ENCODE data around the gene PPP1R14C. TPM values are rescaled to one million over a fixed set of nuclear protein-coding genes. Genes with fewer than 3 reads are reported as not detected.

PPP1R14C gene
- total RNA-seq, 8 experiments from 2014 or later: 6.5 to 66.6 (median 13.8) TPM

DNA sequence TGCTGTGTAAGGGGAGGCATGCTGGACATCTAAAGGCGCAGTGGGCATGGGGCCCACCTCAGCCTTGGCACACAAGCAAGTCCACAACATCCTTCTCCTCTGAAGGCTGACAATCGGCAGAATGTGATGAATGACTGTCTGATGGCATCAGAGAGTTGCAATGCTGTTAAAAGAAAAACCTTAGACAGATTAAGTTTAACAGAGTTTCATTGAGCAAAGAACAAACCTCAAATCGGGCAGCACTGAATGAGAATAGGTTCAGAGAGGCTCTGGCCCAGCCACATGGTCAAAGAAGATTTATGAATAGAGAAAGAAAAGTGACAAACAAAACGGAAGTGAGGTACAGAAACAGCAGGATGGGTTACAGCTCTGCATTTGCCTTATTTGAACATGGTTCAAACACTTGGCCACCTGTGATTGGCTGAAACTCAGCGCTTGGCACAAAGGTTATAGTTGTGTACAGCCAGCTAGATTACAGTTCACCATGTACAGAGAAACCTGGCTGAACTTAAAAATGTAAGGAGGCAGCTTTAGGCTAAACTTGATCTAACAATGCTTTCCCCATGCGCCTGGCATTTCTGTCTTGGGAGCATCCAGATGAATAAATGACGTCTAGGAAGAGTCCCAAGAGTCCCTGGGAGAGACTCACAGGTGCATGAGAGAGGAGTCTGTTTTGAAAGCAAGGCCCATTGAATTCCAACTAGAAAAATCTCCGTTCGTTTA is 127.6 kb downstream of the PPP1R14C start:
- in situ Hi-C loops (cut with MboI; ENCODE audit: low pct_unique_long_range_greater_than_20kb in 2 of 9, low sequenced_read_pairs in 9 of 9, unreplicated experiment in 9 of 9): no loop called here
- Histone ChIP-seq H3K27ac (no peak overlapping the region), H3K4me1 (replicated peaks in 1 of 2) (peaks cover 40 to 47% of the 10 kb centered on the region in 2 donors), H3K4me3 (no peak overlapping the region)
- ATAC-seq (replicated peaks in 6 of 8): no peak
- 60 to 96% (median 84%) methylated on average over 1 to 9 of the region's 9 CpGs for WGBS, 10 experiments

- in situ Hi-C loops (cut with MboI; ENCODE audit: low pct_unique_long_range_greater_than_20kb in 2 of 9, low sequenced_read_pairs in 9 of 9, unreplicated experiment in 9 of 9): no loop called here
- H3K4me3 ChIP-seq: no peak overlapping the region
- no peak for ATAC-seq (replicated peaks in 6 of 8)
- H3K4me1 ChIP-seq (replicated peaks in 1 of 2): peaks cover 42 to 49% of the 10 kb centered on the region in 2 donors
- no peak overlapping the region for H3K27ac ChIP-seq
- WGBS, 10 experiments: 88 to 100% (median 100%) methylated on average over 1 of the region's 1 CpG; no CpG with 5 or more reads in 6 of the 10 experiments
Measured at GRCh38 chr6:150271172-150271500, 128.3 kb downstream of the PPP1R14C start.

DNA sequence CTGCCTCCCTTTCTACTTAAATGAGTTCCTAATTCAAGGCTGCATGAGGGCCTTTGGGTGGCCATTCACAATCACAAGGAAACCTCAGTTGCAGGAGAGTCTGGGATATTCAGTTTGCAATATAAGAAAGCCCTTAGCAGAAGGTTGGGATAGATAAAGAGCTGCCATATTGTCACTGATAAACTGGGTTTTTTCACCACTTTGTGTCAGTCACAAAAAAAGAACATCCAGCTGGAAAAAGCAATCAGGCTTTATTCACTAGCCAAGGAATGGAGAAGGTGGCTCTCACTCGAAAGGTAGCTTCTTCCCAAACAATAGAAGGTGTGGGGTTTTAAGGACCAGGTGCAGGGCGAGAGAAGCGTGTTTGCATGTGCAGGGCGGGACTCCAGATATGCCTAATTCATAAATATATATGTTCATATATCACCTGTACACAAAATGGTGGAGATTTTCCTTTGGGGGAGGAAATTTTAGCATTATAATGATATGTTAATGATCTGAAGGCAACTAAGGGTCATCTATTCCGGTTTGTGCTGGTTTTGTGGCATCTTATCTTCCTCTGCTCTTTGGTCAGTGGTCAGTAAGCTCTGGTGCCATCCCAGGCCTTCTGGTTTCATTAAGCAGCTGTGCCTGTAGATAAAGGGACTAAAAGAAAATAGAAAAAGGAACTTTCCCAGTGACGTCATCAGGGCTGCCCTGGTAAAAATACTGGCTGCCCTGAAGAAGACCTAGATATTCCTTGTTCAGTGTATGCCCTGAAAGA is 128.8 kb downstream of the PPP1R14C start:
- 31 to 100% (median 84%) methylated on average over 1 to 6 of the region's 6 CpGs; no CpG with 5 or more reads in 1 of the 10 experiments for WGBS, 10 experiments
- in situ Hi-C loops (cut with MboI; ENCODE audit: low pct_unique_long_range_greater_than_20kb in 2 of 9, low sequenced_read_pairs in 9 of 9, unreplicated experiment in 9 of 9): no loop called here
- Histone ChIP-seq H3K4me3 (no peak overlapping the region), H3K4me1 (replicated peaks in 1 of 2) (peaks cover 47 to 54% of the 10 kb centered on the region in 2 donors), H3K27ac (no peak overlapping the region)
- no peak for ATAC-seq (replicated peaks in 6 of 8)

DNA sequence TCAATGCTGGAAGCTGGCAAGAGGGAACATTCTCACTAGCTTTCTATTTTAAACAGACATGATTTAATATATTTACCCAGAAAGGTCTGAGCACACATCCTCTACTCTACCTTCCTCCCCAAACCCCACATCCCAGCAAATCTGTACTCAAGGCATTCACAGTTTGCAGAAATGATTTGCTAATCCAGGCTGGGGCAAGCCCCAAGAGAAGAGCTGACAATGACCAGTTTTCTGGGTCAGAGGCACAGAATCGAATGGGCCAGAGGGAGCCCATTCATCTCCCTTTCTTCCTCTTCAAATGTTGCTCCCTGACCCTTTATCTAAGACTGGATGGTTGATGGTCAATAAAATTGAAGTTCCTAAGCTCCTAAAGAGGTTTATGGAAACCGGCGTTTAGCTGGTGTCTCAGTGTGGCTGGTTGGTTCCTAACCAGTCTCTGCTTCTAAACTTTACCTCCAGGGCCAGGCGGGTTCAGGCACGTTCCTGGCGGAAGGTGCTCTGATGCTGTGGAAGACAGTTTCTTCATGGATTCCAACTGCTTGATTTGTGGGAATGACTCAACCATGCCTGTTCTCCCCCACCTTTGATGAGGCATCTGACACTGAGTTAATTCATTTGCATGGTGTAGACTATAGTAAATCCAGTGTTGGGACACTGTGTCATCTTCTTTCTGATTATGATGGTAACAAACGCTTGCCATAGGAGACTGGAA is 129.6 kb downstream of the PPP1R14C start:
- in situ Hi-C loops (cut with MboI; ENCODE audit: low pct_unique_long_range_greater_than_20kb in 2 of 9, low sequenced_read_pairs in 9 of 9, unreplicated experiment in 9 of 9): no loop called here
- ATAC-seq (replicated peaks in 6 of 8): peak in 2 of 8 experiments; percentile 2 to 17
- 20 to 100% (median 71%) methylated on average over 1 to 7 of the region's 7 CpGs; no CpG with 5 or more reads in 3 of the 10 experiments for WGBS, 10 experiments
- peaks cover 54 to 62% of the 10 kb centered on the region in 2 donors for H3K4me1 ChIP-seq (replicated peaks in 1 of 2)
- H3K27ac ChIP-seq: no peak overlapping the region
- no peak overlapping the region for H3K4me3 ChIP-seq

DNA sequence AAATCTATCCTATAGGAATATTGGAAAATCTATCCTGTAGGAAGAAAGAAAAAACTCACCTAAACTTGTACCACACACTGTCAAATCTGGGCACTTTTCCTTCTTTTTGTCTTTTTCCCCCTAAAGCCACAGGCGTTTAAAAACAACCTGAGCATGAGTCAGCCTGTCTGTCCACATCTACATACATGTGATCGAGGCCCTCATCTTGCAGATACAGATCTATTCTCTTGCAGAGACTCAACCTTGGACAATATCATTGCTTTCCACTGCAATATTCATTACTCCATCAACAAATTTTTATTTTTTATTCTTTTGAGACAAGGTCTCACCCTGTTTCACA is 130.1 kb downstream of the PPP1R14C start:
- ATAC-seq (replicated peaks in 6 of 8): peak in 2 of 8 experiments; percentile 5 to 18
- Histone ChIP-seq H3K4me1 (replicated peaks in 1 of 2) (peaks cover 60 to 67% of the 10 kb centered on the region in 2 donors), H3K4me3 (no peak overlapping the region), H3K27ac (peak overlapping the region; percentile 8 to 68)
- in situ Hi-C loops (cut with MboI; ENCODE audit: low pct_unique_long_range_greater_than_20kb in 2 of 9, low sequenced_read_pairs in 9 of 9, unreplicated experiment in 9 of 9): no loop called here
- WGBS, 10 experiments: 58 to 90% (median 79%) methylated on average over 1 to 2 of the region's 2 CpGs; no CpG with 5 or more reads in 3 of the 10 experiments

- peak overlapping the region; percentile 10 to 68 for H3K27ac ChIP-seq
- in situ Hi-C loops (cut with MboI; ENCODE audit: low pct_unique_long_range_greater_than_20kb in 2 of 9, low sequenced_read_pairs in 9 of 9, unreplicated experiment in 9 of 9): no loop called here
- peak in 5 of 8 experiments; percentile 2 to 77 (median 63) for ATAC-seq (replicated peaks in 6 of 8)
- peaks cover 67 to 74% of the 10 kb centered on the region in 2 donors for H3K4me1 ChIP-seq (replicated peaks in 1 of 2)
- H3K4me3 ChIP-seq: no peak overlapping the region
- WGBS, 10 experiments: 8 to 100% (median 93%) methylated on average over 1 to 7 of the region's 15 CpGs; no CpG with 5 or more reads in 1 of the 10 experiments
Measured at GRCh38 chr6:150273457-150274309, 130.8 kb downstream of the PPP1R14C start.

GRCh38 chr6:150275489-150275888 is 132.6 kb downstream of the PPP1R14C start:
- Histone ChIP-seq H3K4me3 (no peak overlapping the region), H3K27ac (no peak overlapping the region), H3K4me1 (replicated peaks in 1 of 2) (peaks cover 67 to 72% of the 10 kb centered on the region in 2 donors)
- no peak for ATAC-seq (replicated peaks in 6 of 8)
- 83 to 94% methylated on average over 2 to 3 of the region's 6 CpGs; no CpG with 5 or more reads in 8 of the 10 experiments for WGBS, 10 experiments
- in situ Hi-C loops (cut with MboI; ENCODE audit: low pct_unique_long_range_greater_than_20kb in 2 of 9, low sequenced_read_pairs in 9 of 9, unreplicated experiment in 9 of 9): no loop called here

- peak overlapping the region in 1 of 2 donors; percentile 31 for H3K27ac ChIP-seq
- H3K4me3 ChIP-seq: no peak overlapping the region
- WGBS, 10 experiments: 55 to 85% (median 77%) methylated on average over 2 to 7 of the region's 8 CpGs; no CpG with 5 or more reads in 1 of the 10 experiments
Measured at GRCh38 chr6:150276168-150276936, 133.5 kb downstream of the PPP1R14C start.

DNA sequence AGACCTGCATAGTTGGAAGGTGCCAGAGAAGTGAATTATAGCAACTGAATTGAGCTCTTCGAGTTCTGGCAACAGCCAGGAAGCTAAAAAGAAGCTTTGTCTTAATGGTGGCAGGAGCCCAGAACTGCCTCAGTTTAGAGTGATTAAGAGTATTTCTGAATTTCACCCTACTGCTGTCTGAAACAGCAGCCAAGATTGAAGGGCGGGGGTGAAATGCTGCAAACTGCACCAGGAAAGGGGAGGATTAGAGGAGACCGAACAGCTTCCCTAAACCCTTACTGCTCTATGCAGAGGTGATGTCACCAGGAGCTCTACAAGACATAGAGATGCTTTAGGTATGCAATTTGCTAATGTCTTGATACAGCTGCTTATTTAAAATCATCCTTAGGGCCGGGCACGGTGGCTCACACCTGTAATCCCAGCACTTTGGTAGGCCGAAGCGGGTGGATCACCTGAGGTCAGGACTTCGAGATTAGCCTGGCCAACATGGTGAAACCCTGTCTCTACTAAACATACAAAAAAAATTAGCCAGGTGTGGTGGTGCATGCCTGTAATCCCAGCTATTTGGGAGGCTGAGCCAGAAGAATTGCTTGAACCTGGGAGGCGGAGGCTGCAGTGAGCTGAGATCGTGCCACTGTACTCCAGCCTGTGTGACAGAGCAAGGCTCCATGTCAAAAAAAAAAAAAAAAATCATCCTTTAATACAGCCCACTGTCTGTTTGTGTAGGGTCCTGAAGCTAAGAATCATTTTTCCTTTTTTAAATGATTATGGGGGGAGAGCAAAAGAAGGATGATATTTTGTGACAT is 134.3 kb downstream of the PPP1R14C start:
- H3K27ac ChIP-seq: peak overlapping the region in 1 of 2 donors; percentile 31
- H3K4me3 ChIP-seq: no peak overlapping the region
- ATAC-seq (replicated peaks in 6 of 8): peak; percentile 48 to 78 (median 60)
- WGBS, 10 experiments: 17 to 100% (median 51%) methylated on average over 1 to 5 of the region's 10 CpGs
- peaks cover 60 to 64% of the 10 kb centered on the region in 2 donors for H3K4me1 ChIP-seq (replicated peaks in 1 of 2)
- in situ Hi-C loops (cut with MboI; ENCODE audit: low pct_unique_long_range_greater_than_20kb in 2 of 9, low sequenced_read_pairs in 9 of 9, unreplicated experiment in 9 of 9): no loop called here

More at GRCh38 chr6:150276168-150276936, 133.5 kb downstream of the PPP1R14C start:
- peak in 3 of 8 experiments; percentile 14 to 63 (median 18) for ATAC-seq (replicated peaks in 6 of 8)
- in situ Hi-C loops (cut with MboI; ENCODE audit: low pct_unique_long_range_greater_than_20kb in 2 of 9, low sequenced_read_pairs in 9 of 9, unreplicated experiment in 9 of 9): no loop called here
- H3K4me1 ChIP-seq (replicated peaks in 1 of 2): peaks cover 67 to 72% of the 10 kb centered on the region in 2 donors

DNA sequence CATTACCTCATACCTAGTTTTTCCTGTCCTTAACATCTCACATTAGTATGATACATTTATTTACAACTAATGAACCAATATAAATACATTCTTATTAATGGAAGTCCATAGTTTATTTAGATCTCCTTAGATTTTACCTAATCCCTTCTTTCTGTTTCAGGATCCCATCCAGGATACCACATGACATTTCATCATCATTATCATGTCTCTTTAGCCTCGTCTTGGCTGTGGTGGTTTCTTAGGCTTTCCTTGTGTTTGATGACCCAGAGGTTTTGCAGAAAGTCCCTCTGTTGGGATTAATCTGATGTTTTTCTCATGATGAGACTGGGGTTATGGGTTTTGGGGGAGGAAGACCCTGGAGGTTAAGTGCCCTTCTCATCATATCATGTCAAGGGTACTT is 136.7 kb downstream of the PPP1R14C start:
- Histone ChIP-seq H3K27ac (no peak overlapping the region), H3K4me1 (replicated peaks in 1 of 2) (peaks cover 42 to 44% of the 10 kb centered on the region in 2 donors), H3K4me3 (no peak overlapping the region)
- no peak for ATAC-seq (replicated peaks in 6 of 8)
- in situ Hi-C loops (cut with MboI; ENCODE audit: low pct_unique_long_range_greater_than_20kb in 2 of 9, low sequenced_read_pairs in 9 of 9, unreplicated experiment in 9 of 9): no loop called here
- 33 to 100% (median 80%) methylated on average over 1 of the region's 1 CpG; no CpG with 5 or more reads in 3 of the 10 experiments for WGBS, 10 experiments

DNA sequence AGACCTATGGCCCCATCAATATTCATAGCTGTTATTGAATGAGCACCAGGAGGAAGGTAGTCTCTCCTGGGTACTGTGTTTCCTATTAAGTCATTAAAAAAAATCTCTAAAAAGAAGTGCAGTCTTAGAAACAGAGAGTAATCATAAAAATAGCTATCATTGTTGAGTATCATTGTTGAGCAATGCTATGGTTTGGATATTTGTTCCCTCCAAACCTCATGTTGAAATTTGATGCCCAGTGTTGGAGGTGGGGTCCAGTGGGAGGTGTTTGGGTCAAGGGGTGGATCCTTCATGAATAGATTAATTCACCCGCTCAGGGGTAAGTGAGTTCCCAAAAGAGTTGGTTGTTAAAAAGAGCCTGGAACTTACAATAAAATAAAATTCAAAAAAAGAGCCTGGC is 137.9 kb downstream of the PPP1R14C start:
- no peak overlapping the region for H3K4me3 ChIP-seq
- no peak overlapping the region for H3K27ac ChIP-seq
- no peak for ATAC-seq (replicated peaks in 6 of 8)
- WGBS, 10 experiments: 80 to 100% (median 100%) methylated on average over 1 of the region's 1 CpG; no CpG with 5 or more reads in 4 of the 10 experiments
- in situ Hi-C loops (cut with MboI; ENCODE audit: low pct_unique_long_range_greater_than_20kb in 2 of 9, low sequenced_read_pairs in 9 of 9, unreplicated experiment in 9 of 9): no loop called here
- H3K4me1 ChIP-seq (replicated peaks in 1 of 2): peaks cover 44 to 46% of the 10 kb centered on the region in 2 donors

Data from motor neuron (in vitro differentiated cells).